ENCODE results near the gene CIDEB. TPM values are rescaled to one million over a fixed set of nuclear protein-coding genes. Genes with fewer than 3 reads are reported as not detected.

CIDEB gene
- polyA plus RNA-seq, 3 donors = 36.4 to 126 (median 63.8) TPM

GRCh38 chr14:24332268-24332993, 24.7 kb upstream of the CIDEB start:
- WGBS (ENCODE audit: insufficient coverage) = 11% methylated on average over 56 of the region's 56 CpGs
- peak overlapping the region in 1 of 3 experiments; percentile 67 for H3K4me3 ChIP-seq (replicated peaks in 1 of 3; ENCODE audit: low read depth in 2 of 3, low read length in 3 of 3)
- peak; percentile 63 to 77 (median 67) for DNase-seq
- H3K36me3 ChIP-seq (replicated peaks in 1 of 2; ENCODE audit: control insufficient read depth in 1 of 2, insufficient read depth in 2 of 2, low read length in 2 of 2) = peaks cover 11 to 15% of the 10 kb centered on the region in 2 donors
- H4K20me1 ChIP-seq (ENCODE audit: insufficient read depth, low read length) = peaks cover 37% of the 10 kb centered on the region
- H3K27ac ChIP-seq (ENCODE audit: low read depth in 1 of 2, low read length in 2 of 2) = no peak overlapping the region
- peak overlapping the region; percentile 68 for H2AFZ ChIP-seq (ENCODE audit: insufficient read depth, low read depth, low read length, poor library complexity, severe bottlenecking)
- peak overlapping the region; percentile 74 to 88 for H3K4me3 Mint-ChIP-seq
- peak overlapping the region; percentile 78 for H3K4me2 ChIP-seq (replicated peaks; ENCODE audit: extremely low read depth, low read length, poor library complexity, severe bottlenecking)
- peaks cover 23 to 42% (median 40%) of the 10 kb centered on the region in 3 donors for H3K27me3 Mint-ChIP-seq (ENCODE audit: low read depth in 3 of 3)
- intact Hi-C loops (cut with micrococcal nuclease) = loop anchor here in 1 of 2 donors (2.0 kb wide), 1 partner anchor 98 kb away; no protein-coding TSS in a partner anchor
- H3K4me1 Mint-ChIP-seq = peaks cover 89% of the 10 kb centered on the region
- peaks cover 30 to 38% of the 10 kb centered on the region in 2 donors for H3K36me3 Mint-ChIP-seq
- H3K27me3 ChIP-seq (ENCODE audit: control insufficient read depth in 2 of 2, insufficient read depth in 2 of 2, low read length in 2 of 2) = peaks cover 9 to 27% of the 10 kb centered on the region in 2 donors
- H3K79me2 ChIP-seq (ENCODE audit: insufficient read depth, low read length) = no peaks in the 10 kb centered on the region
- peaks cover 92 to 95% of the 10 kb centered on the region in 2 donors for H3K4me1 ChIP-seq (ENCODE audit: control insufficient read depth in 1 of 2, insufficient read depth in 2 of 2, low read length in 2 of 2)
- H3K9me3 Mint-ChIP-seq = peaks cover 0 to 9% (median 6%) of the 10 kb centered on the region in 7 donors
- no peak overlapping the region for H3K9ac ChIP-seq (ENCODE audit: insufficient read depth, low read length, poor library complexity, severe bottlenecking)
- peaks cover 0 to 2% of the 10 kb centered on the region in 2 donors for H3K9me3 ChIP-seq (replicated peaks in 1 of 2; ENCODE audit: control insufficient read depth in 1 of 2, insufficient read depth in 1 of 2, low read length in 2 of 2)
- peak overlapping the region in 6 of 7 donors; percentile 41 to 70 (median 64) for H3K27ac Mint-ChIP-seq
- TF ChIP-seq CTCF (IDR thresholded peaks at IDR 0.05) = peak; percentile 86

GRCh38 chr14:24331731-24332267, 24.0 kb upstream of the CIDEB start:
- Mint-ChIP-seq H3K4me1 (peaks cover 89% of the 10 kb centered on the region), H3K27ac (peak overlapping the region in 5 of 7 donors; percentile 47 to 73 (median 63)), H3K27me3 (ENCODE audit: low read depth in 3 of 3) (peaks cover 23 to 42% (median 40%) of the 10 kb centered on the region in 3 donors), H3K36me3 (peaks cover 23 to 32% of the 10 kb centered on the region in 2 donors), H3K4me3 (peak overlapping the region; percentile 61 to 88), H3K9me3 (peaks cover 0 to 9% (median 6%) of the 10 kb centered on the region in 7 donors)
- no peak for TF ChIP-seq CTCF (IDR thresholded peaks at IDR 0.05)
- H2AFZ ChIP-seq (ENCODE audit: insufficient read depth, low read depth, low read length, poor library complexity, severe bottlenecking) = no peak overlapping the region
- H4K20me1 ChIP-seq (ENCODE audit: insufficient read depth, low read length) = peaks cover 30% of the 10 kb centered on the region
- 22% methylated on average over 24 of the region's 26 CpGs for whole genome bisulfite sequencing (ENCODE audit: insufficient coverage)
- peak overlapping the region; percentile 78 for H3K4me2 ChIP-seq (replicated peaks; ENCODE audit: extremely low read depth, low read length, poor library complexity, severe bottlenecking)
- H3K9ac ChIP-seq (ENCODE audit: insufficient read depth, low read length, poor library complexity, severe bottlenecking) = no peak overlapping the region
- H3K4me1 ChIP-seq (ENCODE audit: control insufficient read depth in 1 of 2, insufficient read depth in 2 of 2, low read length in 2 of 2) = peaks cover 92 to 96% of the 10 kb centered on the region in 2 donors
- peaks cover 0 to 2% of the 10 kb centered on the region in 2 donors for H3K9me3 ChIP-seq (replicated peaks in 1 of 2; ENCODE audit: control insufficient read depth in 1 of 2, insufficient read depth in 1 of 2, low read length in 2 of 2)
- peaks cover 9 to 27% of the 10 kb centered on the region in 2 donors for H3K27me3 ChIP-seq (ENCODE audit: control insufficient read depth in 2 of 2, insufficient read depth in 2 of 2, low read length in 2 of 2)
- peaks cover 5 to 8% of the 10 kb centered on the region in 2 donors for H3K36me3 ChIP-seq (replicated peaks in 1 of 2; ENCODE audit: control insufficient read depth in 1 of 2, insufficient read depth in 2 of 2, low read length in 2 of 2)
- peak in 1 of 3 donors; percentile 37 for DNase-seq
- intact Hi-C loops (cut with micrococcal nuclease) = loop anchor here (2.0 kb wide), 2 partner anchors 99 to 107 kb away; no protein-coding TSS in a partner anchor
- no peaks in the 10 kb centered on the region for H3K79me2 ChIP-seq (ENCODE audit: insufficient read depth, low read length)
- H3K27ac ChIP-seq (ENCODE audit: low read depth in 1 of 2, low read length in 2 of 2) = no peak overlapping the region
- H3K4me3 ChIP-seq (replicated peaks in 1 of 3; ENCODE audit: low read depth in 2 of 3, low read length in 3 of 3) = peak overlapping the region in 1 of 3 experiments; percentile 67
